ENCODE data around the gene ELL. TPM values are rescaled to one million over a fixed set of nuclear protein-coding genes. Genes with fewer than 3 reads are reported as not detected.

ELL gene
- total RNA-seq, 1 experiment from 2014 or later = 22.9 TPM

GRCh38 chr19:18502246-18502637, 19.6 kb downstream of the ELL start:
- H3K36me3 ChIP-seq (ENCODE audit: control insufficient read depth in 1 of 2, insufficient read depth in 2 of 2, low read length in 2 of 2) = no peaks in the 10 kb centered on the region
- RAD21 ChIA-PET (ENCODE audit: low non-redundant PET in 1 of 2, low total read pairs in 2 of 2, uncharacterized antibody in 2 of 2, unreplicated experiment in 2 of 2) = no interaction called here
- no peaks in the 10 kb centered on the region for H3K9me3 ChIP-seq (ENCODE audit: control insufficient read depth in 1 of 2, insufficient read depth in 1 of 2, low read depth in 1 of 2, low read length in 2 of 2)
- H3K79me2 ChIP-seq (ENCODE audit: insufficient read depth, low read length) = peaks cover 97% of the 10 kb centered on the region
- H3K9ac ChIP-seq (ENCODE audit: low read length) = no peak overlapping the region
- H2AFZ ChIP-seq (ENCODE audit: low read depth, low read length, poor library complexity, severe bottlenecking) = no peak overlapping the region
- intact Hi-C loops (cut with micrococcal nuclease) = no loop called here
- BruUV-seq (replicated peaks) = no TSS peak
- no peak for TF ChIP-seq POLR2A (IDR thresholded peaks at IDR 0.05; ENCODE audit: borderline replicate concordance, extremely low read depth, insufficient read depth, insufficient read length)
- no peak for TF ChIP-seq SRF (IDR thresholded peaks at IDR 0.05; ENCODE audit: low read depth)
- TF ChIP-seq, protein P1, sequence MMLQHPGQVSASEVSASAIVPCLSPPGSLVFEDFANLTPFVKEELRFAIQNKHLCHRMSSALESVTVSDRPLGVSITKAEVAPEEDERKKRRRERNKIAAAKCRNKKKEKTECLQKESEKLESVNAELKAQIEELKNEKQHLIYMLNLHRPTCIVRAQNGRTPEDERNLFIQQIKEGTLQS (IDR thresholded peaks at IDR 0.05) = no peak
- TF ChIP-seq SP1 (IDR thresholded peaks at IDR 0.05; ENCODE audit: low read depth) = no peak
- no peak for TF ChIP-seq JUND (IDR thresholded peaks at IDR 0.05)
- H3K4me3 ChIP-seq (replicated peaks in 1 of 2; ENCODE audit: low read depth in 1 of 2, low read length in 2 of 2) = no peak overlapping the region
- POLR2A ChIA-PET = no interaction called here
- H3K4me2 ChIP-seq (ENCODE audit: low read length) = no peak overlapping the region
- DNase-seq (ENCODE audit: low read depth, low spot score) (no peak), ATAC-seq (no peak)
- H3K4me1 ChIP-seq (ENCODE audit: control insufficient read depth in 1 of 2, insufficient read depth in 2 of 2, low read length in 2 of 2) = peaks cover 15 to 29% of the 10 kb centered on the region in 2 experiments; a peak in 3 of 4 replicates
- no peaks in the 10 kb centered on the region for H3K27me3 ChIP-seq (ENCODE audit: insufficient read depth, low read length)
- CTCF ChIA-PET = interaction anchor here (2.6 kb wide), 1 partner anchor 13 kb away, joined by 7 read pairs; no protein-coding TSS in a partner anchor
- H4K20me1 ChIP-seq (ENCODE audit: insufficient read depth) = 0 out of 2 replicates have a peak, but pooled peaks cover 3% of the 10 kb centered on the region
- H3K27ac ChIP-seq (ENCODE audit: low read depth, low read length) = no peak overlapping the region
- H3K9me2 ChIP-seq (ENCODE audit: insufficient read depth) = no peaks in the 10 kb centered on the region

- TF ChIP-seq, protein P1 (IDR thresholded peaks at IDR 0.05) = no peak
- TF ChIP-seq ZNF274 (IDR thresholded peaks at IDR 0.05; ENCODE audit: low read depth, low read length) = no peak
- TF ChIP-seq FOSL1 (IDR thresholded peaks at IDR 0.05; ENCODE audit: low read depth) = no peak
- TF ChIP-seq POLR2AphosphoS5 (IDR thresholded peaks at IDR 0.05; ENCODE audit: low read depth, low read length) = no peak
- no peak for TF ChIP-seq CEBPB (IDR thresholded peaks at IDR 0.05; ENCODE audit: low read depth)
- TF ChIP-seq TCF7L2 (IDR thresholded peaks at IDR 0.05; ENCODE audit: borderline replicate concordance, extremely low read depth, insufficient read depth, insufficient read length) = no peak
- no peak for TF ChIP-seq JUND (IDR thresholded peaks at IDR 0.05)
- no peak for TF ChIP-seq EZH2 (IDR thresholded peaks at IDR 0.05)
- TF ChIP-seq SP1 (IDR thresholded peaks at IDR 0.05; ENCODE audit: low read depth) = no peak
- TF ChIP-seq SIN3A (IDR thresholded peaks at IDR 0.05; ENCODE audit: low read depth) = no peak
- TF ChIP-seq, protein P2, sequence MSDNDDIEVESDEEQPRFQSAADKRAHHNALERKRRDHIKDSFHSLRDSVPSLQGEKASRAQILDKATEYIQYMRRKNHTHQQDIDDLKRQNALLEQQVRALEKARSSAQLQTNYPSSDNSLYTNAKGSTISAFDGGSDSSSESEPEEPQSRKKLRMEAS (IDR thresholded peaks at IDR 0.05) = no peak
- TF ChIP-seq EZH2phosphoT487 (IDR thresholded peaks at IDR 0.05; ENCODE audit: borderline replicate concordance) = no peak
- no peak for TF ChIP-seq CBX3 (IDR thresholded peaks at IDR 0.05; ENCODE audit: low read depth)
- TF ChIP-seq POLR2A (IDR thresholded peaks at IDR 0.05; ENCODE audit: borderline replicate concordance, extremely low read depth, insufficient read depth, insufficient read length) = no peak
- no peak for TF ChIP-seq REST (IDR thresholded peaks at IDR 0.05; ENCODE audit: low read depth)
- TF ChIP-seq YY1 (IDR thresholded peaks at IDR 0.05; ENCODE audit: extremely low read depth, insufficient replicate concordance, low read depth, low read length) = no peak
- TF ChIP-seq SRF (IDR thresholded peaks at IDR 0.05; ENCODE audit: low read depth) = no peak
- no peak for TF ChIP-seq EGR1 (IDR thresholded peaks at IDR 0.05; ENCODE audit: low read depth)
- Histone ChIP-seq H3K27ac (ENCODE audit: low read depth, low read length) (no peak overlapping the region), H3K36me3 (ENCODE audit: control insufficient read depth in 1 of 2, insufficient read depth in 2 of 2, low read length in 2 of 2) (no peaks in the 10 kb centered on the region), H3K27me3 (ENCODE audit: insufficient read depth, low read length) (no peaks in the 10 kb centered on the region), H3K4me1 (ENCODE audit: control insufficient read depth in 1 of 2, insufficient read depth in 2 of 2, low read length in 2 of 2) (peaks cover 13 to 29% of the 10 kb centered on the region in 2 experiments; a peak in 3 of 4 replicates), H2AFZ (ENCODE audit: low read depth, low read length, poor library complexity, severe bottlenecking) (no peak overlapping the region), H4K20me1 (ENCODE audit: insufficient read depth) (0 out of 2 replicates have a peak, but pooled peaks cover 3% of the 10 kb centered on the region), H3K9me2 (ENCODE audit: insufficient read depth) (no peaks in the 10 kb centered on the region), H3K9me3 (ENCODE audit: control insufficient read depth in 1 of 2, insufficient read depth in 1 of 2, low read depth in 1 of 2, low read length in 2 of 2) (no peaks in the 10 kb centered on the region), H3K4me3 (replicated peaks in 1 of 2; ENCODE audit: low read depth in 1 of 2, low read length in 2 of 2) (no peak overlapping the region), H3K79me2 (ENCODE audit: insufficient read depth, low read length) (peaks cover 97% of the 10 kb centered on the region), H3K4me2 (ENCODE audit: low read length) (no peak overlapping the region), H3K9ac (ENCODE audit: low read length) (no peak overlapping the region)
- BruUV-seq (replicated peaks) = no TSS peak
- DNase-seq (ENCODE audit: low read depth, low spot score) (no peak), ATAC-seq (no peak)
- ChIA-PET RAD21 (ENCODE audit: low non-redundant PET in 1 of 2, low total read pairs in 2 of 2, uncharacterized antibody in 2 of 2, unreplicated experiment in 2 of 2) (no interaction called here), CTCF (interaction anchor here (2.6 kb wide), 1 partner anchor 13 kb away, joined by 7 read pairs; no protein-coding TSS in a partner anchor), POLR2A (no interaction called here)
- intact Hi-C loops (cut with micrococcal nuclease) = no loop called here
Observed at GRCh38 chr19:18501832-18502231, 20.0 kb downstream of the ELL start.
